IMR-90 (cell line): ENCODE results near the gene NRP2. TPM values are rescaled to one million over a fixed set of nuclear protein-coding genes. Genes with fewer than 3 reads are reported as not detected.

Source experiments
- ATAC-seq: fragments of 200-7000 bp; cut with Tn5 transposase; 2 replicates; pipeline ENCODE4 v1.9.1; 2020; ENCODE audit warnings: low read depth, mild to moderate bottlenecking, moderate library complexity
- BruUV-seq: library from RNA; stranded (reverse); fragments of 400-500 nt; replicated peaks from 2 replicates; lab custom pipeline; 2021; lab: Mats Ljungman, UMichigan
- CTCF ChIA-PET: fragments of 300-600 bp; formaldehyde crosslinking; extraction: SDS; loops from one replicate; lab custom pipeline; 2021; ENCODE audit warnings: antibody characterized with exemption; lab: Yijun Ruan, JAX
- POLR2A ChIA-PET: fragments of 300-600 bp; sonication (Branson Sonifier 250); formaldehyde crosslinking; loops from one replicate; lab custom pipeline; 2022; ENCODE audit warnings: antibody characterized with exemption; ENCODE audit not compliant: unreplicated experiment; lab: Charles Lee
- DNase-seq: peaks from one replicate; pipeline ENCODE4 v3.0.0; 2013
- H2AFZ ChIP-seq: replicated peaks from 2 replicates; pipeline ENCODE3; 2013; ENCODE audit warnings: low read length, mild to moderate bottlenecking; ENCODE audit not compliant: poor library complexity
- H2AK5ac ChIP-seq: 2 replicates; pipeline ENCODE4 v1.6.1; 2013; ENCODE audit warnings: low read depth, low read length, inconsistent platforms
- H2AK9ac ChIP-seq: replicated peaks from 2 replicates; pipeline ENCODE3; 2013; ENCODE audit warnings: mild to moderate bottlenecking, low read depth, low read length, moderate library complexity; ENCODE audit not compliant: poor library complexity
- H2BK120ac ChIP-seq: 2 replicates; pipeline ENCODE4 v1.6.1; 2013; ENCODE audit warnings: low read depth, low read length, inconsistent platforms
- H2BK15ac ChIP-seq: 3 replicates; pipeline ENCODE4 v1.6.1; 2013; ENCODE audit warnings: low read depth, low read length, inconsistent platforms
- H2BK20ac ChIP-seq: 2 replicates; pipeline ENCODE4 v1.6.1; 2013; ENCODE audit warnings: low read depth, mild to moderate bottlenecking, inconsistent platforms, low read length, moderate library complexity
- H2BK5ac ChIP-seq: 2 replicates; pipeline ENCODE4 v1.6.1; 2013; ENCODE audit warnings: mild to moderate bottlenecking, low read depth, low read length, inconsistent platforms; ENCODE audit not compliant: poor library complexity, severe bottlenecking
- H3K14ac ChIP-seq: replicated peaks from 2 replicates; pipeline ENCODE4 v1.6.1; 2013; ENCODE audit warnings: low read depth, low read length, inconsistent platforms
- H3K18ac ChIP-seq: 2 replicates; pipeline ENCODE4 v1.6.1; 2013; ENCODE audit warnings: low read depth, low read length, control low read depth
- H3K23ac ChIP-seq: 2 replicates; pipeline ENCODE4 v1.6.1; 2013; ENCODE audit warnings: low read depth, low read length, inconsistent platforms
- H3K27ac ChIP-seq: 2 replicates; pipeline ENCODE4 v1.5.1; 2013; ENCODE audit warnings: mild to moderate bottlenecking, control low read depth, low read length; ENCODE audit not compliant: insufficient read depth
- H3K27me3 ChIP-seq: 2 replicates; pipeline ENCODE4 v1.6.1; 2013; ENCODE audit warnings: low read length; ENCODE audit not compliant: control insufficient read depth, insufficient read depth
- H3K36me3 ChIP-seq: 2 replicates; pipeline ENCODE4 v1.6.1; 2013; ENCODE audit warnings: low read length, mixed read lengths; ENCODE audit not compliant: control insufficient read depth, insufficient read depth
- H3K4ac ChIP-seq: 2 replicates; pipeline ENCODE4 v1.6.1; 2013; ENCODE audit warnings: low read depth, low read length, inconsistent platforms
- H3K4me1 ChIP-seq: 2 replicates; pipeline ENCODE4 v1.6.1; 2013; ENCODE audit warnings: low read length, mixed read lengths; ENCODE audit not compliant: control insufficient read depth, insufficient read depth
- H3K4me2 ChIP-seq: 2 replicates; pipeline ENCODE4 v1.6.1; 2013; ENCODE audit warnings: low read depth, mild to moderate bottlenecking, control low read depth, low read length, moderate library complexity
- H3K4me3 ChIP-seq: 2 replicates; pipeline ENCODE4 v1.5.1; 2013; ENCODE audit warnings: low read depth, mild to moderate bottlenecking, control low read depth, low read length, moderate library complexity; ENCODE audit not compliant: insufficient read depth
- H3K56ac ChIP-seq: 2 replicates; pipeline ENCODE4 v1.6.1; 2013; ENCODE audit warnings: low read length, inconsistent platforms; ENCODE audit not compliant: insufficient read depth; ENCODE audit errors: extremely low read depth
- H3K79me1 ChIP-seq, 2 experiments: 2 replicates each; pipeline ENCODE4 v1.6.1; 2013; ENCODE audit warnings: low read length in 2 of 2, inconsistent platforms in 1 of 2, low read depth in 1 of 2
- H3K9ac ChIP-seq: 2 replicates; pipeline ENCODE4 v1.6.1; 2013; ENCODE audit warnings: low read depth, low read length, control low read depth
- H3K9me1 ChIP-seq: 2 replicates; pipeline ENCODE4 v1.6.1; 2013; ENCODE audit warnings: low read length, inconsistent platforms; ENCODE audit not compliant: insufficient read depth
- H3K9me3 ChIP-seq: 2 replicates; pipeline ENCODE4 v1.6.1; 2013; ENCODE audit warnings: low read length; ENCODE audit not compliant: control insufficient read depth, insufficient read depth
- H4K20me1 ChIP-seq: 2 replicates; pipeline ENCODE4 v1.6.1; 2013; ENCODE audit warnings: low read length, inconsistent platforms; ENCODE audit not compliant: insufficient read depth
- H4K5ac ChIP-seq: 2 replicates; pipeline ENCODE4 v1.6.1; 2013; ENCODE audit warnings: mild to moderate bottlenecking, low read depth, low read length, control low read depth
- H4K8ac ChIP-seq, 2 experiments: 2 replicates each; pipeline ENCODE4 v1.6.1; 2013; ENCODE audit warnings: low read depth in 2 of 2, low read length in 2 of 2, control low read depth in 1 of 2, inconsistent platforms in 1 of 2
- H4K91ac ChIP-seq: 2 replicates; pipeline ENCODE4 v1.6.1; 2013; ENCODE audit warnings: low read depth, low read length, inconsistent platforms; ENCODE audit not compliant: insufficient read depth
- BHLHE40 ChIP-seq: fragments of 150-350 bp; IDR thresholded peaks from 2 replicates; pipeline ENCODE4 v1.6.1; 2016; ENCODE audit warnings: mild to moderate bottlenecking, low read depth, low read length
- CEBPB ChIP-seq: IDR thresholded peaks from 2 replicates; pipeline ENCODE4 v1.6.1; 2012; ENCODE audit warnings: low read depth, low read length, improper control_type of control experiment
- CHD1 ChIP-seq: IDR thresholded peaks from 2 replicates; pipeline ENCODE4 v1.6.1; 2012; ENCODE audit warnings: low read depth, low read length, improper control_type of control experiment
- CTCF ChIP-seq: conservative IDR thresholded peaks from 2 replicates; pipeline ENCODE4 v1.5.1; 2012; ENCODE audit warnings: mild to moderate bottlenecking, low read depth, low read length, improper control_type of control experiment
- ELK1 ChIP-seq: fragments of 150-350 bp; IDR thresholded peaks from 2 replicates; pipeline ENCODE4 v1.6.1; 2016; ENCODE audit warnings: low read depth, mild to moderate bottlenecking, low read length, moderate library complexity, borderline replicate concordance
- MAFK ChIP-seq: IDR thresholded peaks from 2 replicates; pipeline ENCODE4 v1.6.1; 2012; ENCODE audit warnings: low read depth, low read length, improper control_type of control experiment
- MAZ ChIP-seq: IDR thresholded peaks from 2 replicates; pipeline ENCODE4 v1.6.1; 2012; ENCODE audit warnings: low read depth, mild to moderate bottlenecking, low read length, improper control_type of control experiment, moderate library complexity, borderline replicate concordance
- MXI1 ChIP-seq: IDR thresholded peaks from 2 replicates; pipeline ENCODE4 v1.6.1; 2012; ENCODE audit warnings: low read depth, mild to moderate bottlenecking, low read length, moderate library complexity, borderline replicate concordance
- POLR2A ChIP-seq: IDR thresholded peaks from 2 replicates; pipeline ENCODE4 v1.6.1; 2012; ENCODE audit warnings: mild to moderate bottlenecking, low read depth, low read length
- RAD21 ChIP-seq: IDR thresholded peaks from 2 replicates; pipeline ENCODE4 v1.6.1; 2012; ENCODE audit warnings: low read length, improper control_type of control experiment
- RCOR1 ChIP-seq: IDR thresholded peaks from 2 replicates; pipeline ENCODE4 v1.6.1; 2012; ENCODE audit warnings: mild to moderate bottlenecking, low read length, improper control_type of control experiment; ENCODE audit not compliant: insufficient replicate concordance
- RFX5 ChIP-seq: IDR thresholded peaks from 2 replicates; pipeline ENCODE4 v1.8.0; 2012; ENCODE audit warnings: low read depth, mild to moderate bottlenecking, low read length, moderate library complexity
- SMC3 ChIP-seq: fragments of 150-350 bp; IDR thresholded peaks from 2 replicates; pipeline ENCODE4 v1.6.1; 2016; ENCODE audit warnings: low read depth, mild to moderate bottlenecking, antibody characterized with exemption, low read length, moderate library complexity
- USF2 ChIP-seq: fragments of 150-350 bp; IDR thresholded peaks from 2 replicates; pipeline ENCODE4 v1.6.1; 2017; ENCODE audit warnings: mild to moderate bottlenecking, antibody characterized with exemption, low read length, low read depth
- WGBS, 2 experiments: methylation state at CpG; one replicate each; pipeline versions ENCODE4 v1.1.5 to v1.1.7; 2013; ENCODE audit warnings: missing lambda C conversion rate in 2 of 2; ENCODE audit not compliant: insufficient read length in 1 of 2; ENCODE audit errors: extremely low coverage in 2 of 2; 5-methylcytosine and 5-hydroxymethylcytosine counted together
- dilution Hi-C: fragments of 300-500 bp; cut with HindIII; formaldehyde crosslinking; loops from one replicate; pipeline ENCODE4 v1.14.3; 2018; ENCODE audit warnings: low sequenced_read_pairs; ENCODE audit not compliant: unreplicated experiment
- in situ Hi-C: fragments of 300-500 bp; cut with MboI; formaldehyde crosslinking; loops from 3 replicates; pipeline ENCODE4 v1.14.3; 2019; ENCODE audit warnings: low sequenced_read_pairs, inconsistent platforms, mixed read lengths
- intact Hi-C: fragments of 100-400 bp; cut with micrococcal nuclease; formaldehyde crosslinking; loops from 2 replicates; pipeline ENCODE4 v1.10.0; 2022
- polyA plus RNA-seq, 3 experiments: library from polyadenylated mRNA; depleted of rRNA; stranded (reverse); fragments of >200 nt; gene quantifications; 2 replicates each; pipeline ENCODE4 v1.2.3, GENCODE V29; 2012; ENCODE audit warnings: low replicate concordance in 1 of 3
- total RNA-seq: library from RNA; depleted of rRNA; stranded (reverse); fragments of >200 nt; gene quantifications from 2 replicates; pipeline ENCODE4 v1.2.3, GENCODE V29; 2012

Gene NRP2
- total and polyA plus RNA-seq, 2 of the 4 experiments (the other 2 are of a cell fraction), result 46.4 to 51.3 TPM

GRCh38 chr2:205734436-205735037, 52.2 kb downstream of the NRP2 start:
- H2BK5ac ChIP-seq, result peak overlapping the region; percentile 69
- peaks cover 35% of the 10 kb centered on the region for H3K36me3 ChIP-seq
- H3K4me1 ChIP-seq, result peaks cover 33% of the 10 kb centered on the region
- H4K5ac ChIP-seq, result peak overlapping the region; percentile 39
- H4K91ac ChIP-seq, result peak overlapping the region; percentile 67
- 0 out of 2 replicates have a peak overlapping the region, but pooled peaks have one; percentile 12 for H3K56ac ChIP-seq
- POLR2A ChIA-PET, result no interaction called here
- peak overlapping the region; percentile 67 for H2BK120ac ChIP-seq
- peaks cover 3% of the 10 kb centered on the region; the same call in 1 of the 2 replicates for H4K20me1 ChIP-seq
- H2BK20ac ChIP-seq, result peak overlapping the region; percentile 77
- DNase-seq, result peak; percentile 90
- H2AK5ac ChIP-seq, result peak overlapping the region; percentile 41; the same call in 1 of the 2 replicates
- H2AK9ac ChIP-seq, result no peak overlapping the region
- peak overlapping the region in 1 of 2 experiments; percentile 48; a peak in 2 of 4 replicates for H4K8ac ChIP-seq
- H3K27me3 ChIP-seq, result no peaks in the 10 kb centered on the region
- no TSS peak for BruUV-seq
- H3K9ac ChIP-seq, result peak overlapping the region; percentile 26
- H3K4me2 ChIP-seq, result no peak overlapping the region
- CTCF ChIA-PET, result interaction anchor here (0.5 kb wide), 1 partner anchor 29 kb away, joined by 4 read pairs; no protein-coding TSS in a partner anchor
- H3K9me3 ChIP-seq, result no peaks in the 10 kb centered on the region
- in situ Hi-C loops, result loop anchor here (5.0 kb wide), 1 partner anchor 47 kb away; no protein-coding TSS in a partner anchor
- peak; percentile 70 for ATAC-seq
- H3K4ac ChIP-seq, result peak overlapping the region; percentile 74
- peak overlapping the region; percentile 4; the same call in 1 of the 3 replicates for H2BK15ac ChIP-seq
- peak overlapping the region; percentile 73 for H3K18ac ChIP-seq
- intact Hi-C loops, result loop anchor here (2.0 kb wide), 1 partner anchor 16 kb away; no protein-coding TSS in a partner anchor
- H3K23ac ChIP-seq, result peak overlapping the region; percentile 41
- peak overlapping the region; percentile 24 for H2AFZ ChIP-seq
- peaks cover 0 to 17% of the 10 kb centered on the region in 2 experiments; a peak in 3 of 4 replicates for H3K79me1 ChIP-seq
- no CpG with 5 or more reads among the region's 6 CpGs for WGBS, 2 experiments
- no peak overlapping the region for H3K4me3 ChIP-seq
- peak overlapping the region; percentile 75; the same call in 1 of the 2 replicates for H3K27ac ChIP-seq
- peak overlapping the region; percentile 49; the same call in 1 of the 2 replicates for H3K14ac ChIP-seq
- dilution Hi-C loops, result no loop called here
- H3K9me1 ChIP-seq, result peaks cover 33% of the 10 kb centered on the region
- TF ChIP-seq RCOR1 (no peak), CTCF (no peak), ELK1 (no peak), CEBPB (no peak), RAD21 (no peak), CHD1 (no peak), POLR2A (no peak), USF2 (no peak), MAZ (peak; percentile 54; the same call in 1 of the 2 replicates), MAFK (peak; percentile 97), BHLHE40 (no peak), MXI1 (peak; percentile 76), SMC3 (no peak; the same call in 1 of the 2 replicates), RFX5 (no peak)
